DOHH2 (cell line): ENCODE results near the gene CD47.

Experiments
- H3F3A ChIP-seq: fragments of 200-600 bp; sonication (generic), shearing (Covaris generic); 2 replicates; pipeline ENCODE4 v1.6.0; 2016; ENCODE audit warnings: antibody characterized with exemption, mild to moderate bottlenecking; ENCODE audit not compliant: control insufficient read depth, insufficient read depth
- H3K27ac ChIP-seq: fragments of 200-600 bp; sonication (generic); 2 replicates; pipeline ENCODE4 v1.5.1; 2014; ENCODE audit warnings: low read depth, mild to moderate bottlenecking, low read length, moderate library complexity
- H3K27me3 ChIP-seq: fragments of 200-600 bp; sonication (generic); 2 replicates; pipeline ENCODE4 v1.6.1; 2014; ENCODE audit warnings: mild to moderate bottlenecking, low read length, mixed read lengths; ENCODE audit not compliant: control insufficient read depth
- H3K36me3 ChIP-seq: fragments of 200-600 bp; sonication (generic); 2 replicates; pipeline ENCODE4 v1.6.1; 2014; ENCODE audit warnings: mild to moderate bottlenecking, low read length, moderate library complexity, mixed read lengths; ENCODE audit not compliant: control insufficient read depth
- H3K4me1 ChIP-seq: fragments of 200-600 bp; sonication (generic); 2 replicates; pipeline ENCODE4 v1.6.1; 2014; ENCODE audit warnings: mild to moderate bottlenecking, low read length, mixed read lengths; ENCODE audit not compliant: control insufficient read depth
- H3K4me2 ChIP-seq: fragments of 200-600 bp; sonication (generic); 2 replicates; pipeline ENCODE4 v1.6.0; 2014; ENCODE audit warnings: mild to moderate bottlenecking, low read length, moderate library complexity
- H3K4me3 ChIP-seq: fragments of 200-600 bp; sonication (generic); 2 replicates; pipeline ENCODE4 v1.5.1; 2014; ENCODE audit warnings: mild to moderate bottlenecking, low read length, mixed read lengths
- H3K79me2 ChIP-seq: fragments of 200-600 bp; sonication (generic); 2 replicates; pipeline ENCODE4 v1.6.1; 2014; ENCODE audit warnings: mild to moderate bottlenecking, low read length, mixed read lengths; ENCODE audit not compliant: control insufficient read depth
- H3K9me2 ChIP-seq: fragments of 200-600 bp; sonication (generic); replicated peaks from 2 replicates; pipeline ENCODE4 v1.6.1; 2014; ENCODE audit warnings: mild to moderate bottlenecking, low read length, mixed read lengths; ENCODE audit not compliant: control insufficient read depth
- H3K9me3 ChIP-seq: fragments of 200-600 bp; sonication (generic); 2 replicates; pipeline ENCODE4 v1.6.1; 2014; ENCODE audit warnings: antibody characterized with exemption, low read length, mixed read lengths; ENCODE audit not compliant: control insufficient read depth, insufficient read depth
- H4K20me1 ChIP-seq: fragments of 200-600 bp; sonication (generic); 2 replicates; pipeline ENCODE4 v1.6.0; 2014; ENCODE audit warnings: low read depth, mild to moderate bottlenecking, antibody characterized with exemption, low read length, moderate library complexity; ENCODE audit not compliant: control insufficient read depth, insufficient read depth
- EZH2phosphoT487 ChIP-seq: fragments of 200-600 bp; sonication (generic); IDR thresholded peaks from 2 replicates; pipeline ENCODE4 v1.6.1; 2017; ENCODE audit warnings: borderline replicate concordance, mild to moderate bottlenecking, antibody characterized with exemption, low read length, moderate library complexity, mixed read lengths
- TF ChIP-seq, protein P1 (sequence below): fragments of 200-600 bp; sonication (generic); IDR thresholded peaks from one replicate; pipeline ENCODE4 v1.5.1; 2014; ENCODE audit warnings: antibody characterized with exemption, mild to moderate bottlenecking, low read depth, low read length; ENCODE audit not compliant: poor library complexity, severe bottlenecking

Gene CD47

GRCh38 chr3:108098003-108098370, 7.2 kb upstream of the CD47 start:
- no peaks in the 10 kb centered on the region for H3K27me3 ChIP-seq
- TF ChIP-seq, protein P1, sequence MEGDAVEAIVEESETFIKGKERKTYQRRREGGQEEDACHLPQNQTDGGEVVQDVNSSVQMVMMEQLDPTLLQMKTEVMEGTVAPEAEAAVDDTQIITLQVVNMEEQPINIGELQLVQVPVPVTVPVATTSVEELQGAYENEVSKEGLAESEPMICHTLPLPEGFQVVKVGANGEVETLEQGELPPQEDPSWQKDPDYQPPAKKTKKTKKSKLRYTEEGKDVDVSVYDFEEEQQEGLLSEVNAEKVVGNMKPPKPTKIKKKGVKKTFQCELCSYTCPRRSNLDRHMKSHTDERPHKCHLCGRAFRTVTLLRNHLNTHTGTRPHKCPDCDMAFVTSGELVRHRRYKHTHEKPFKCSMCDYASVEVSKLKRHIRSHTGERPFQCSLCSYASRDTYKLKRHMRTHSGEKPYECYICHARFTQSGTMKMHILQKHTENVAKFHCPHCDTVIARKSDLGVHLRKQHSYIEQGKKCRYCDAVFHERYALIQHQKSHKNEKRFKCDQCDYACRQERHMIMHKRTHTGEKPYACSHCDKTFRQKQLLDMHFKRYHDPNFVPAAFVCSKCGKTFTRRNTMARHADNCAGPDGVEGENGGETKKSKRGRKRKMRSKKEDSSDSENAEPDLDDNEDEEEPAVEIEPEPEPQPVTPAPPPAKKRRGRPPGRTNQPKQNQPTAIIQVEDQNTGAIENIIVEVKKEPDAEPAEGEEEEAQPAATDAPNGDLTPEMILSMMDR, result no peak
- TF ChIP-seq EZH2phosphoT487, result no peak
- H3K27ac ChIP-seq, result no peak overlapping the region
- H3K4me3 ChIP-seq, result no peak overlapping the region
- no peaks in the 10 kb centered on the region for H3K36me3 ChIP-seq
- no peak overlapping the region for H3K4me2 ChIP-seq
- no peaks in the 10 kb centered on the region for H3K79me2 ChIP-seq
- H3K9me3 ChIP-seq, result no peaks in the 10 kb centered on the region
- no peaks in the 10 kb centered on the region for H4K20me1 ChIP-seq
- H3K9me2 ChIP-seq, result no peaks in the 10 kb centered on the region
- H3K4me1 ChIP-seq, result peaks cover 38% of the 10 kb centered on the region
- H3F3A ChIP-seq, result peaks cover 4% of the 10 kb centered on the region

DNA sequence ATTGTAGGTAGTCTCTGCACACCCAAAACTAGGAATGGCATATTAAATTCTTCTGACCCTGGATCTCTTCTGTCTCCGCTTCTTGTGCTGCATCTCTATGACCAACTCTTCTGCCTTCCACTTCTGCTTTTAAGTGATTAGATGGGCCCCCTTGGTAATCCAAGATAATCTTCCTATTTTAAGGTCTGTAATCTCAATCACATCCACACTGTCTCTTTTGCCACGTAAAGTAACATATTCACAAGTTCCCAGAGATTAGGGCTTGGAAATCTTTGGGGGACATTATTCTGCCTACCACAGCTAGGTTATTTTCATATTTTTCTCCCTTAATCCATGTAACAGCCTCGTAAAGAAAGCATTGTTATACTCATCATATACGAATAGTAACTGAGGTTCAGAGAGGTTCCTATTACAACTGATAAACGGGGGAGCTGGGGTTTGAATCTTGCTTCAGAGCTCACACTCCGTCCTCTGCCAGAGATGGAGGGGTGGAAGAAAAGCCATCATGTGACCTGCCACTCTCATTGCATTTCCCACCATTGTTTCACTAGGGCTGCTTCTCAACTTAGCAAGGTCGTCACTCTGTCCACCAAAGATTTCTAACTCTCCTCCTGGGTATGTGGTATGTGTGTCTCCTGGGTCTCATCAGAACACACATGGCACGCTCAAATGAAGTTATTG, 6.6 kb upstream of the CD47 start:
- H3K9me3 ChIP-seq, result no peaks in the 10 kb centered on the region
- no peaks in the 10 kb centered on the region for H3K27me3 ChIP-seq
- H3K4me3 ChIP-seq, result no peak overlapping the region
- peaks cover 39% of the 10 kb centered on the region for H3K4me1 ChIP-seq
- H3K79me2 ChIP-seq, result no peaks in the 10 kb centered on the region
- H3K9me2 ChIP-seq, result no peaks in the 10 kb centered on the region
- TF ChIP-seq, protein P1, result no peak
- TF ChIP-seq EZH2phosphoT487, result no peak
- peaks cover 9% of the 10 kb centered on the region for H3F3A ChIP-seq
- no peaks in the 10 kb centered on the region for H4K20me1 ChIP-seq
- H3K4me2 ChIP-seq, result no peak overlapping the region
- H3K36me3 ChIP-seq, result no peaks in the 10 kb centered on the region
- no peak overlapping the region for H3K27ac ChIP-seq

- Histone ChIP-seq H3K36me3 (no peaks in the 10 kb centered on the region), H4K20me1 (no peaks in the 10 kb centered on the region), H3K27me3 (no peaks in the 10 kb centered on the region), H3K27ac (no peak overlapping the region), H3K9me2 (no peaks in the 10 kb centered on the region), H3K4me3 (no peak overlapping the region), H3K4me1 (peaks cover 42% of the 10 kb centered on the region), H3K79me2 (no peaks in the 10 kb centered on the region), H3K9me3 (no peaks in the 10 kb centered on the region), H3F3A (peaks cover 16% of the 10 kb centered on the region), H3K4me2 (no peak overlapping the region)
- no peak for TF ChIP-seq EZH2phosphoT487
These were observed 5.9 kb upstream of the CD47 start for GRCh38 chr3:108096532-108097321.

- Histone ChIP-seq H3K4me2 (no peak overlapping the region), H3K9me2 (no peaks in the 10 kb centered on the region), H4K20me1 (peaks cover 3% of the 10 kb centered on the region; the same call in 1 of the 2 replicates), H3K4me1 (peaks cover 26% of the 10 kb centered on the region), H3K4me3 (no peak overlapping the region), H3K9me3 (no peaks in the 10 kb centered on the region), H3K36me3 (peaks cover 14% of the 10 kb centered on the region), H3K27me3 (no peaks in the 10 kb centered on the region), H3K79me2 (peaks cover 25% of the 10 kb centered on the region), H3F3A (peaks cover 15% of the 10 kb centered on the region), H3K27ac (no peak overlapping the region)
- TF ChIP-seq, protein P1, result no peak
- TF ChIP-seq EZH2phosphoT487, result no peak
These were observed 2.8 kb upstream of the CD47 start for GRCh38 chr3:108093616-108094015.
